ENCODE results near the gene PTH2R.
"Not testable (repeated sequence)": the region's sequence is repeated elsewhere in the genome, so short reads cannot be mapped to it uniquely, and the experiment has no call there.

The PTH2R gene

DNA sequence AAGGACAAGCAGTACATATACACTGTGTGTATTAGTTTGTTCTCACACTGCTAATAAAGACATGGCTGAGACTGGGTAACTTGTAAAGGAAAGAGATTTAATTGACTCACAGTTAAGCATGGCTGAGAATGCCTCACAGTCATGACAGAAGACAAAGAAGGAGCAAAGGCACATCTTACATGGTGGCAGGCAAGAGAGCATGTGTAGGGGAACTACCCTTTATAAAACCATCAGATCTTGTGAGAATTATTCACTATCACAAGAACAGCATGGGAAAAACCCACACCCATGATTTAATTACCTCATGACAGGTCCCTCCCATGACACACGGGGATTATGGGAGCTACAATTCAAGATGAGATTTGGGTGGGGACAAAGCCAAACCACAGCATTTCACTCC is 129.0 kb downstream of the PTH2R start:
- H3K4me1 ChIP-seq (ENCODE audit: control extremely low read depth in 1 of 4, control insufficient read depth in 4 of 4, insufficient read depth in 4 of 4, low read length in 3 of 4); POLR2A ChIA-PET; H3K27me3 ChIP-seq (replicated peaks in 2 of 5; ENCODE audit: control insufficient read depth in 4 of 5, insufficient read depth in 5 of 5, low read length in 4 of 5); H3K4me3 ChIP-seq (ENCODE audit: control insufficient read depth in 1 of 7, extremely low read depth in 1 of 7, insufficient read depth in 4 of 7, low read depth in 2 of 7, low read length in 6 of 7); H3K9me3 ChIP-seq (ENCODE audit: control extremely low read depth in 1 of 5, control insufficient read depth in 4 of 5, insufficient read depth in 2 of 5, low read depth in 1 of 5, low read length in 4 of 5); H3K27ac ChIP-seq (ENCODE audit: insufficient read depth in 1 of 2, low read depth in 1 of 2, low read length in 2 of 2, poor library complexity in 1 of 2, severe bottlenecking in 2 of 2); CTCF ChIA-PET; DNase-seq; H3K36me3 ChIP-seq (ENCODE audit: control insufficient read depth in 4 of 4, insufficient read depth in 4 of 4, low read length in 3 of 4): not testable (repeated sequence)
- no CpG with 5 or more reads among the region's 1 CpG for WGBS (ENCODE audit: insufficient coverage)

DNA sequence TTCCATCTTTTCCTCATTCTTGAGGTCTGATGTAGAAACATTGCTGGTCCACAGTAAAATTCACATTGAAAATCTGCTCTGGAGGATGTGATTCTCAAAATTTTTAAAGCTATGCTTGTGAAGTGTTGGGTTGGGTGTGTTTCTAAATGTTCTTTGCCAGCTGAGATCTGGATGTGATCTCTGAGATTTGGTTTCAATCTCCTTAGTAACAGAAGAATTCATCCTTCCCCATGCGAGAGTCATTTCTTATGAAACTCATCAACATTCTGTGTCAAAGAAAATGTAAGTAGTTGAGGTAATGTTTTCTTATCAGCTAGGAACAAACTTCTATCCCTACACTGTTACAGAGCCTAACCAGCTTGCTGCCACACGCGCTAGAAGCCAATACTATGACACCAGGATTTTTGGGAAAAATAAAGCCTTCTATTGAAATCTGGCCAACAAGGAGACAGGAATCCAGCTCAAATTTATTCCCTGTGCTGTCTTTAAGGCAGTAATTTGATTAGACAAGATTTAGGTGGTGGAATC is 134.9 kb downstream of the PTH2R start:
- no peaks in the 10 kb centered on the region for H3K36me3 ChIP-seq (ENCODE audit: control insufficient read depth in 4 of 4, insufficient read depth in 4 of 4, low read length in 3 of 4)
- WGBS (ENCODE audit: insufficient coverage), result no CpG with 5 or more reads among the region's 3 CpGs
- ChIA-PET CTCF (interaction anchor here (1.3 to 2.3 kb wide), 2 partner anchors 8 to 75 kb away, joined by 3 to 6 read pairs; no protein-coding TSS in a partner anchor), POLR2A (no interaction called here)
- no peaks in the 10 kb centered on the region for H3K27me3 ChIP-seq (replicated peaks in 2 of 5; ENCODE audit: control insufficient read depth in 4 of 5, insufficient read depth in 5 of 5, low read length in 4 of 5)
- H3K4me3 ChIP-seq (ENCODE audit: control insufficient read depth in 1 of 7, extremely low read depth in 1 of 7, insufficient read depth in 4 of 7, low read depth in 2 of 7, low read length in 6 of 7), result peak overlapping the region in 1 of 7 experiments; percentile 13
- H3K4me1 ChIP-seq (ENCODE audit: control extremely low read depth in 1 of 4, control insufficient read depth in 4 of 4, insufficient read depth in 4 of 4, low read length in 3 of 4), result peaks cover 0 to 25% (median 2%) of the 10 kb centered on the region in 4 experiments
- peak in 2 of 3 donors; percentile 13 to 24 for DNase-seq
- H3K27ac ChIP-seq (ENCODE audit: insufficient read depth in 1 of 2, low read depth in 1 of 2, low read length in 2 of 2, poor library complexity in 1 of 2, severe bottlenecking in 2 of 2), result peak overlapping the region in 1 of 2 experiments; percentile 35
- H3K9me3 ChIP-seq (ENCODE audit: control extremely low read depth in 1 of 5, control insufficient read depth in 4 of 5, insufficient read depth in 2 of 5, low read depth in 1 of 5, low read length in 4 of 5), result no peaks in the 10 kb centered on the region

DNA sequence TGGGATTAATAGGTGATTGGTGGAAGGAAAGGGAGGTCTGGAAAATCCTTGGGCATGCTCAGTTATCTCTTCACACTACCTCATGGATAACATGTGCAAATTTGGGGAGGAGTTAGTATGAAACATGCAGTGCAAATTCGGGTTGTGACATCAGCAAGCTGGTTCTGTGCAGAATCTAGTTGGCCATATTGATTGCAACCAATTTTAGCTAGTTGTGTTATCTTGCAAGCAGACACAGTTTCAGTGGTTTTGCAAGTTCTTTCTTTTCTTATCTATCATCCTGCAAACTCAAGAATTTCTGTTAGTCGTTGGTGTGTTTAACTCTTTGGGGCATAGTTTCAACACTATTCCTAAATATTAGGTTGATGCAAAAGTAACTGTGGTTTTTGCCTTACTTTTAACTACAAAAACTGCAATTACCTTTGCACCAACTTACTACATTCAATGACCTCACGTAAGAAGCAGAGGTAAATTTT is 135.4 kb downstream of the PTH2R start:
- DNase-seq, result peak; percentile 77 to 95 (median 86)
- no peaks in the 10 kb centered on the region for H3K9me3 ChIP-seq (ENCODE audit: control extremely low read depth in 1 of 5, control insufficient read depth in 4 of 5, insufficient read depth in 2 of 5, low read depth in 1 of 5, low read length in 4 of 5)
- CTCF ChIA-PET, result interaction anchor here (1.3 to 2.3 kb wide), 2 partner anchors 9 to 76 kb away, joined by 3 to 6 read pairs; no protein-coding TSS in a partner anchor
- H3K4me1 ChIP-seq (ENCODE audit: control extremely low read depth in 1 of 4, control insufficient read depth in 4 of 4, insufficient read depth in 4 of 4, low read length in 3 of 4), result peaks cover 0 to 25% (median 2%) of the 10 kb centered on the region in 4 experiments
- 38% methylated on average over 2 of the region's 3 CpGs for WGBS (ENCODE audit: insufficient coverage)
- no peaks in the 10 kb centered on the region for H3K36me3 ChIP-seq (ENCODE audit: control insufficient read depth in 4 of 4, insufficient read depth in 4 of 4, low read length in 3 of 4)
- H3K4me3 ChIP-seq (ENCODE audit: control insufficient read depth in 1 of 7, extremely low read depth in 1 of 7, insufficient read depth in 4 of 7, low read depth in 2 of 7, low read length in 6 of 7), result peak overlapping the region in 1 of 7 experiments; percentile 13
- H3K27ac ChIP-seq (ENCODE audit: insufficient read depth in 1 of 2, low read depth in 1 of 2, low read length in 2 of 2, poor library complexity in 1 of 2, severe bottlenecking in 2 of 2), result peak overlapping the region; percentile 48 to 76
- H3K27me3 ChIP-seq (replicated peaks in 2 of 5; ENCODE audit: control insufficient read depth in 4 of 5, insufficient read depth in 5 of 5, low read length in 4 of 5), result no peaks in the 10 kb centered on the region
- POLR2A ChIA-PET, result no interaction called here

DNA sequence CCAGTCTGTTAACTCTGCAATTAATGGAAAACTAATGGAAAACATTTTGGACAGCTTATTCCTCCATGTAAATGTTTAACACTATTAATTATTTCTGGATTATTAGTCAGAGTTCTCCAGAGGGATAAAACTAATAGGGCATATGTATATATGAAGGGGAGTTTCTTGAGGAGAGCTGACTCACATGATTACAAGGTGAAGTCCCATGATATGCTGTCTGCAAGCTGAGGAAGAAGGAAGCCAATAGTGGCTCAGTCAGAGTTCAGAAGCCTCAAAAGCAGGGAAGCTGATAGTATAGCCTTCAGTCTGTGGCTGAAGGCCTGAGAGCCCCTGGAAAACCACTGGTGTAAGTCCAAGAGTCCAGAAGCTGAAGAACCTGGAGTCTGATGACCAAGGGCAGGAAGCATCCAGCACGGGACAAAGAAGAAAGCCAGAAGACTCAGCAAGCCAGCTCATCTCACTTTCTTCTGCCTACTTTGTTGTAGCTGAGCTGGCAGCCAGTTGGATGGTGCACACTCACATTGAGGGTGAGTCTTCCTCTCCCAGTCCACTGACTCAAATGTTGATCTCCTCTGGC is 136.0 kb downstream of the PTH2R start:
- H3K36me3 ChIP-seq (ENCODE audit: control insufficient read depth in 4 of 4, insufficient read depth in 4 of 4, low read length in 3 of 4), result no peaks in the 10 kb centered on the region
- peak; percentile 27 to 85 (median 70) for DNase-seq
- no peak overlapping the region for H3K4me3 ChIP-seq (ENCODE audit: control insufficient read depth in 1 of 7, extremely low read depth in 1 of 7, insufficient read depth in 4 of 7, low read depth in 2 of 7, low read length in 6 of 7)
- peaks cover 0 to 25% (median 2%) of the 10 kb centered on the region in 4 experiments for H3K4me1 ChIP-seq (ENCODE audit: control extremely low read depth in 1 of 4, control insufficient read depth in 4 of 4, insufficient read depth in 4 of 4, low read length in 3 of 4)
- WGBS (ENCODE audit: insufficient coverage), result 78% methylated on average over 1 of the region's 1 CpG
- POLR2A ChIA-PET, result no interaction called here
- H3K27ac ChIP-seq (ENCODE audit: insufficient read depth in 1 of 2, low read depth in 1 of 2, low read length in 2 of 2, poor library complexity in 1 of 2, severe bottlenecking in 2 of 2), result peak overlapping the region; percentile 48 to 76
- no peaks in the 10 kb centered on the region for H3K27me3 ChIP-seq (replicated peaks in 2 of 5; ENCODE audit: control insufficient read depth in 4 of 5, insufficient read depth in 5 of 5, low read length in 4 of 5)
- CTCF ChIA-PET, result interaction anchor here (0.7 to 2.3 kb wide), 4 partner anchors 9 to 76 kb away, joined by 3 to 6 read pairs (median 3); no protein-coding TSS in a partner anchor
- no peaks in the 10 kb centered on the region for H3K9me3 ChIP-seq (ENCODE audit: control extremely low read depth in 1 of 5, control insufficient read depth in 4 of 5, insufficient read depth in 2 of 5, low read depth in 1 of 5, low read length in 4 of 5)
